Glutamatergic neuron (in vitro differentiated cells): ENCODE data around the gene RAP1GAP. TPM values are rescaled to one million over a fixed set of nuclear protein-coding genes. Genes with fewer than 3 reads are reported as not detected.

Experiments used
- DNase-seq: peaks from one replicate; pipeline ENCODE4 v3.0.0; 2022
- H3K27ac Mint-ChIP-seq: one replicate; pipeline ENCODE4 v1.8.0; 2020; ENCODE audit warnings: mild to moderate bottlenecking, mixed read lengths, inconsistent platforms; ENCODE audit not compliant: unreplicated experiment
- H3K27me3 Mint-ChIP-seq: one replicate; pipeline ENCODE4 v1.8.0; 2020; ENCODE audit warnings: mild to moderate bottlenecking, moderate library complexity, mixed read lengths, inconsistent platforms; ENCODE audit not compliant: unreplicated experiment
- H3K36me3 Mint-ChIP-seq: one replicate; pipeline ENCODE4 v1.8.0; 2020; ENCODE audit warnings: mild to moderate bottlenecking, mixed read lengths, inconsistent platforms; ENCODE audit not compliant: unreplicated experiment
- H3K4me1 Mint-ChIP-seq: one replicate; pipeline ENCODE4 v1.8.0; 2020; ENCODE audit warnings: mild to moderate bottlenecking, low read depth, mixed read lengths, inconsistent platforms; ENCODE audit not compliant: unreplicated experiment
- H3K4me3 Mint-ChIP-seq: one replicate; pipeline ENCODE4 v1.8.0; 2020; ENCODE audit warnings: mild to moderate bottlenecking, mixed read lengths, inconsistent platforms; ENCODE audit not compliant: unreplicated experiment
- H3K9me3 Mint-ChIP-seq: one replicate; pipeline ENCODE4 v1.8.0; 2020; ENCODE audit warnings: mild to moderate bottlenecking, moderate library complexity, mixed read lengths, inconsistent platforms; ENCODE audit not compliant: unreplicated experiment
- CTCF ChIP-seq: fragments of 200-600 bp; sonication (generic); IDR thresholded peaks from one replicate; pipeline ENCODE4 v1.5.0; 2021; ENCODE audit not compliant: partially characterized antibody, unreplicated experiment
- total RNA-seq: library from RNA; stranded (reverse); fragmentation: NEBNext Ultra II Directional; extraction: Animal tissue kit (Norgen Biotek cat#: 25700); gene quantifications from one replicate; pipeline ENCODE4 v1.2.1, GENCODE V29; 2021; ENCODE audit not compliant: unreplicated experiment

The RAP1GAP gene
- total RNA-seq, 1 donor from 2014 or later = 4.8 TPM

- Mint-ChIP-seq H3K9me3 (peaks cover 8% of the 10 kb centered on the region), H3K4me1 (peaks cover 21% of the 10 kb centered on the region), H3K4me3 (no peak overlapping the region), H3K27ac (no peak overlapping the region), H3K27me3 (peaks cover 5% of the 10 kb centered on the region), H3K36me3 (no peaks in the 10 kb centered on the region)
- no peak for TF ChIP-seq CTCF
- DNase-seq = no peak
Measured at GRCh38 chr1:21572221-21572620, 96.9 kb downstream of the RAP1GAP start.

GRCh38 chr1:21570885-21571284 lies 98.3 kb downstream of the RAP1GAP start:
- H3K4me3 Mint-ChIP-seq = no peak overlapping the region
- H3K27ac Mint-ChIP-seq = no peak overlapping the region

GRCh38 chr1:21570528-21570875 lies 98.7 kb downstream of the RAP1GAP start:
- DNase-seq = no peak
- Mint-ChIP-seq H3K27me3 (peaks cover 2% of the 10 kb centered on the region), H3K9me3 (peaks cover 5% of the 10 kb centered on the region), H3K4me3 (no peak overlapping the region), H3K27ac (no peak overlapping the region), H3K36me3 (no peaks in the 10 kb centered on the region), H3K4me1 (peaks cover 21% of the 10 kb centered on the region)
- TF ChIP-seq CTCF = no peak

More at GRCh38 chr1:21570885-21571284, 98.3 kb downstream of the RAP1GAP start:
- TF ChIP-seq CTCF = no peak
- Mint-ChIP-seq H3K9me3 (peaks cover 5% of the 10 kb centered on the region), H3K36me3 (no peaks in the 10 kb centered on the region), H3K4me1 (peaks cover 21% of the 10 kb centered on the region), H3K27me3 (peaks cover 1% of the 10 kb centered on the region)
- no peak for DNase-seq

- Mint-ChIP-seq H3K27me3 (peaks cover 6% of the 10 kb centered on the region), H3K4me3 (peak overlapping the region; percentile 16)
Measured at GRCh38 chr1:21569820-21570527, 99.2 kb downstream of the RAP1GAP start.

More at GRCh38 chr1:21569820-21570527, 99.2 kb downstream of the RAP1GAP start:
- H3K36me3 Mint-ChIP-seq = no peaks in the 10 kb centered on the region
- no peak for TF ChIP-seq CTCF
- H3K4me1 Mint-ChIP-seq = peaks cover 21% of the 10 kb centered on the region
- peaks cover 5% of the 10 kb centered on the region for H3K9me3 Mint-ChIP-seq
- no peak overlapping the region for H3K27ac Mint-ChIP-seq
- DNase-seq = no peak
